NCI-H748 treated with DMSO at 0.1 percent for 48 hours (cell line): ENCODE results near the gene COL27A1.

Experiments
- DNase-seq: peaks from one replicate; lab custom pipeline; 2025; lab: John Stamatoyannopoulos, UW

Gene COL27A1

DNA sequence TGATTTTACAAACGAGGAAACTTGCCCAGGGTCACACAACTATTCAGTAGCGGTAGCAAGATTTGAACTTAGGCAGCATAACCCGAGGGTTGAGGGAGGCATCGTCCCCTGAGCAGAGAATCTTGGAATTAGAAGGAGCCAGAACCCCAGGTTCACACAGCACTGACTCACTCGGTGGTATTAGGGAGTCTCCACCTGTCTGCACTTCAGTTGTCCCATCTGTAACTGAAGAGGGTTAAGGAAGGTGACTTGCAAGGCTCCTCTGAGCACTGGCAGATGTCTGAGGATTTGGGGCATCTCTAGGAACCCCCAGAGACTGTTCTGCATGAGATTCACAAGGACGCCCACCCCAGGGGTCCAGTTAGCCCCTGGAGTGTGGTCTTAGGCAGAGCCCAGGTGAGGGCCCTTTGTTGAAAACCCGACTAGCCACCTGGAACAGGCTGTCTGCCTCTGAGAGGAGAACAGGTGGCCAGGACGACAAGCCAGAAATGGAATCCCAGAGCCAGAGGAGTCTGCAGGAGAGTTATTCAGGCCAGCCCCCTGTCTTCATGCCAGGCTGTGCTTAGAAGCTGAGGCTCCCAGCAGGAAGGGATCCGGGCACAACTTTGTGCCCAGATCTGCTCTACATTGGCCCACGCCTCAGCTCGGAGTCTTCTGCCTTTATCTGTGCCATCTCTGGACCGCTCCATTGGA lies 117.5 kb downstream of the COL27A1 start:
- DNase-seq: no peak

DNA sequence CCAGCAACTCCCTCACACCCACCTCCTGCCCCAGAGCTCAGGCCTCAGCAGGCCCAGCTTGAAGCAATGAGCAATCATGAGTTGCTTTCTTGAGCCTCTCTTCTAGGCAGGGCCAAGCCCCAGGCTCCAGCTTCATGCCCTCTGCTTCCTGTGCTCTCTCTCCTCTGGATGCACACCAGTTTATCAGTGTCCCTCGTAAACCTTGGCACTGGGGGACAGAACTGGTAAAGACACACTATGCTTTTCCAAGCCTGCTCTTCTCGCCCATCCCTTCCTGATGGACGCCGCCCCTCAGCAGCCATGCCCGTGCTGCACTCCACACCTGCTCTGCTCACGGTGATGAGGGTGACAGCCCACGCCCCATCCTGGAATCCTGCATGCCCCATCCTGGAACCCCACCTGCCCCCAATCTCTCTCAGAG lies 118.1 kb downstream of the COL27A1 start:
- no peak for DNase-seq

- no peak for DNase-seq
Observed at GRCh38 chr9:114274217-114274616, 118.9 kb downstream of the COL27A1 start.

DNA sequence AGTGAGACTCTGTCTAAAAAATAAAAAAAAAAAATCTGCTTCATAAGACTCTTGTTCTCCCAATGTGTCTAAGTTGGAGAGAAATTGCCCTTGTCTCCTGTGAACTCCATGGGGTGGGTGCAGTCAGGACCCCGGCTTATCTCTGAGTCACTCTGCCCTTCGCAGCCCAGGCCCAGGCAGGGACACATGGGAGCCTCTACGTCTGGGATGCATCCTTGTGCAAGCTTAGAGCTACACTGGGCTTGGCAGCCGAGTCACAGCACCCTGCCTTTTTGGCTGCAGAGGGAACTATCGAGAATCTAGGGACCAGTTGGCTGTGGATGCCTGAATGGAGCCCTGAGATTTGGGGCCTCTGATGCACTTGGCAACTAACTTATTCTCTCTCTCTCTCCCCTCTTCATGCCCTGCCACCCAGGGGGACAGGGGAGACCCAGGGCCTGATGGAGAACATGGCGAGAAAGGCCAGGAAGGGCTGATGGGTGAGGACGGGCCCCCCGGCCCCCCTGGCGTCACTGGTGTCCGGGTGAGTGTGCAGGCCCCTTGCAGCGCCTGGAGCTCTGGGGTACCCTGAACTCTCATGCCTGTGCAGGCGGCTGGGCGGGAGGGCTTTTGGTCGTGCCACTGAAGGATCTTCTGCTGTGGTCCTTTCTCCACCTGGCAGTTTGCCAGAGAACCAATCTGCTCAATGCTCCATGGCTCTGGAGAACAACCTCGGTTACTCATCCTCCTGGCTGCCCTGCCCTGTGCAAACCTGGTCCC lies 120.1 kb downstream of the COL27A1 start:
- no peak for DNase-seq

DNA sequence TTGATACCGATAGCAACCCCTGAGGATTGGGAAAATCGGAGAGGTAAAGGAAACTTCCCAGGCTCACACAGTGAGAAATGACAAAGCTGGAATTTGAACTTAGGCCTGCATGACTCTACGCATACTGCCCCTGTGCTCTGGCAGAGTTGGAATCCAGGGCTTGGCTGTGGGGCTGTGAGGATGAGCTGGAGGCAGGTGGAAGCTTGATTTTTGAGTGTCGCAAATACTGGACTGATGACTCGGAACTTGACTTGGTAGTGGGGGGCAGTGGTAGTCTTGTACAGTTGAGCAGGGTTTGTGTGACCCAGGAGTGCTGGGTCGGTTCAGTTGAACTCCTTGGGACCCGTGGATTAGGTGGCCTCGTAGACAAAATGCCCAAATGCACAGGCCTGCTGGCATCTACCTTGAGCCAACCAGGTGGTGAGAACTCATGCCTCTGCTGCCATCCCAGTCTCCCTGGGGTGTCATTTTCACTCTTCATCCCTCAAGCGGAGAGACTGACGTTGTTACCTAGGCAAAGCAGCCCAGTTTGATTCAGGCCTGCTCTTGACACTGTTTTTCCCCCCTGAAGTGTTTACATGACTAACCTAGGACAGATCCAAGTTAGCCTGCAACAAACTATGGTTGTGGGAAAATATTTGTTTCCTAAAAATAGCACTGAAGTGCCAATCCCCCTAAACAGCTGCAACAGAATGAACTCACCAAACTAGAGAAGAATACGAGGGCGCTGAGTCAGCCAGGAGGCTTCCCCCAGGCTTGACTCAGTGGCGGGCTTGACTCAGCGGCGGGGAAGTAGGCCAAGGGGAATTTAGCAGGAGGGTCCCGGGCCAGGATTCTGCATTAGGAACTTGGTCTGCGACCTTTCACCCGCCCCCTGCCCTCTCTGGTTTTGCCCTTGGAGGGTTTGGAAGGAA lies 121.8 kb downstream of the COL27A1 start:
- no peak for DNase-seq

- no peak for DNase-seq
Observed at GRCh38 chr9:114278356-114278755, 123.0 kb downstream of the COL27A1 start.

DNA sequence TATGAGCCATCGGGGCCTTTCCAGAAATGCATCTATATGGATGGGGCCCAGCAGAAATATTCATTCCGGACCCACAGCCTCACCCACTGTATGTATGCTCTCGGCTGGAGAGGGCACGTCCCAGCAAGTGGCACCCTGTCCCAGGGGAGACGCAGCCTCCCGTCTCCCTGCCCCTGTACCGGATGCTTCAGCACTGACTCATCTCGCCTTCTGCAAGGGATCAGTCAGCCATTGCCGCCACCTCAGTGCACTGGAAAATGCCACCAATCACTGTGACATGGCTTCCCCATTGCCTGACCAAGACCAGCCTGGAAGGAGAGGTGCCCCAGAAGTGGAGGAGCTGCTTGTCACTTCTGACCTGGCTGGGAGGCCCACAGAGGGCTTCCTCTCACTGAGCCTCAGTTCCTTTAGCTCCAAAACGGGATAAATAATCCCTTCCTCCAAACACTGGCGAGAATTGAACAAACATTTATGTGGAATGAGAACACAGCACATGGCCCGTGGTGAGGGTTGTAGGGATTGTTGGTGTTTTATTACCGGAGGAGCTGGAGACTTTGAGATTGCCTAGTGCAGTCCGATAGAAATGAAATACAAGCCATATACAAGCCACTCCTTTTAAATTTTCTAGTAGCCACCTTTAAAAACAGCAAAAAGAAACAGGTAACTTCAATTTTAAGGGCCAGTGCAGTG lies 123.7 kb downstream of the COL27A1 start:
- DNase-seq: no peak

DNA sequence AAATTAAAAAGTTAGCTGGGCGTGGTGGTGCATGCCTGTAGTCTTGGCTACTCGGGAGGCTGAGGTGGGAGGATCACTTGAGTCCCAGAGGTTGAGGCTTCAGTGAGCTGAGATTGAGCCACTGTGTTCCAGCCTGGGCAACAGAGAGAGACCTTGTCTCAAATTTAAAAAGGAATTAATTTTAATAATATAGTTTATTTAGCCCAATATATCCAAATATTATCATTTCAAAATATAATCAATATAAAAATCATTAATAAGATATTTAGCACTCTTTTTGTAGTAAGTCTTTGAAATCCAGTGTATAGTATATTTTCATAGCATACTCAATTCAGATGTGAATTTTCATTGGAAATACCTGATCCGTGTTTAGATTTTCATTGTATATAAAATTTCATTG lies 124.4 kb downstream of the COL27A1 start:
- DNase-seq: no peak

GRCh38 chr9:114280636-114281472 lies 125.5 kb downstream of the COL27A1 start:
- DNase-seq: no peak

DNA sequence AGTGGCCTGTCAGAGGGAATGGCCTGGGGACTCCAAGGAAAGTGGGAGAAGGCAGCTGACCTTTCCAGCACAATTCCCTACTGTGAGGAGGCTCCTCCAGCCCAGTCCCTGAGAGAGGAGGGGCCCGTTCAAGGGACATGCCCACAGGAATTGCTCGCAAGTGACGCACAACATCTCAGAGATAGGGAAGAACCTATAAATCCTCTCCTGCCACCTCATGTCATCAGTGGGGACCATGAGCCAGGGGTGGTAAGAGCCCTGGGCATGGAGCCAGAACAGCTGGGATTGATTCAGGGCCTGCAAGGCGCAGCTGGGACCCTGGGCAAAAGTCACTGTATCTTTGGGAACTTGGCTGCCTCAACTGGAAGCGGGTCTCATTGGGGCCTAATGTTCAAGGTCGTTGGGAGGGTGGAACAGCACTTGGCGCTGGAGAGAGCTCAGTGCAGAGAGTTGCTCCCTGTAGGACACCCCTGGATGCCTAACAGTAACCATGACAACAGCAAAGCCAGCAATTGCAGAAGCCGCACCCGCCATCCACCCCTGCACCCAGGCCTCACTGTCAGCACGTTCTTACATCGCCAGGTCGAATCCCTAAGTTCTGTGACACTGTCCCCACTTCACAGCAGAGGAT lies 126.3 kb downstream of the COL27A1 start:
- no peak for DNase-seq

GRCh38 chr9:114282104-114282485 lies 126.8 kb downstream of the COL27A1 start:
- DNase-seq: no peak

DNA sequence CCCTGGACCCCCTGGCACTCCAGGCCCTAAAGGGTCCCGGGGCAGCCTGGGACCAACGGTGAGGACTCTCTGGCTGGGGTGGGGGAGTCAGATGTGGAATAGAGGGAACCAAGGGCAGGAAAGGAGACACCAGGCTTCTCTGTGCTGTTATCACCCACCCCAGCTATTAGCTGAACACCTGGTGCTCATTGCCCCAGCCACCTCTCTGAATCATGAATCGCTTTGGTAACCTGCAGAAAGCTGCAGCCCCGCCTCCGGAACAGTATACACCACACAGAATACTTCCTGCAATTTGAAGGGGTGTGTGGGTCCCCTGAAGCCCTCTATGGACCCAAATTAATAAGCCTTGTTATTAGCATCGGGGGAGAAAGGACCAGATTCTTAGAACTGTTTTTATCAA lies 127.2 kb downstream of the COL27A1 start:
- DNase-seq: no peak

GRCh38 chr9:114282926-114283325 lies 127.6 kb downstream of the COL27A1 start:
- no peak for DNase-seq

GRCh38 chr9:114283551-114284111 lies 128.3 kb downstream of the COL27A1 start:
- DNase-seq: no peak

- no peak for DNase-seq
Observed at GRCh38 chr9:114284316-114285060, 129.2 kb downstream of the COL27A1 start.

DNA sequence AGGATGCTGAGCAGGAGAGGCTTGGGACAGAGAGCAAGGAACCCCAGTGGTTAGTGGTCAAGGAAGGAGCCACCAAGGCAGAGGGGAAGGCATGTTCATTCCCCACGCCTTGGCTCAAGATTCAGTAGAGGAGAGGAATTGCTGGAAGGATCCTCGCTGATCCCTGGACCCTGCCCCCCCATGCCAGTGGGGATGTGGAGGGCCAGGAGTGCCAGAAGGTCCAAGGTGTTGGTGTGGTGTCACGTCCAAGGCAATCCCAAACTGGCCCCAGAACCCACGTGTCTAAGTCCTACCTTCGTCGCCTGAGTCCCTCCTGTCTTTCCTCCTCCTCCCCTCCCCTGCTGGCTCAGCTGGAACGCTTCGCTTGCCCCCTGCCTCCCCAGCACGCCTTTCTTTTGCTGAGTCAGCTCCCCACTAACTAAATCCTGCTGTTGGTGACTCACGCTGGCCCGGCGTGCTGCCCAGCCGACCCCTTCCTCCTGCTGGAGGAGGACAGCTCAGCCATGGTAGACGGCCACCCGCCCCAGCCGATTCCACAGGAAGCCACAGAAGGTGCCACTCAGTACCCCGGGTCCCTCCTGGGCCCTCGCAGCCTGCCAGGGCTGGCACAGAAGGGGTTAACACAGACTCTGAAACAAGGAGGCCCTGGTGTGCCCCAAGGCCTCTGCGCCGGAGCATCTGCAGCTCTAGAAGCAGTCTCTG lies 130.0 kb downstream of the COL27A1 start:
- no peak for DNase-seq

GRCh38 chr9:114286146-114286679 lies 130.9 kb downstream of the COL27A1 start:
- no peak for DNase-seq

- no peak for DNase-seq
Observed at GRCh38 chr9:114287001-114287762, 131.8 kb downstream of the COL27A1 start.
